A549 (cell line): ENCODE measurements around the gene ZNF740. TPM values are rescaled to one million over a fixed set of nuclear protein-coding genes. Genes with fewer than 3 reads are reported as not detected.

Experiments
- ATAC-seq, 2 experiments: fragments of 200-7000 bp in 1 of 2; fragments of >200 bp in 1 of 2; cut with Nextera tagmentation in 1 of 2; cut with Tn5 transposase in 1 of 2; 3 replicates each; pipeline versions ENCODE4 v1.8.0 to v1.9.1; 2018 to 2020; ENCODE audit warnings: mild to moderate bottlenecking in 1 of 2, moderate library complexity in 1 of 2
- CTCF ChIA-PET: fragments of 300-600 bp; sonication (Branson Sonifier 250); formaldehyde crosslinking; extraction: SDS; loops from one replicate; lab custom pipeline; 2021; ENCODE audit warnings: antibody characterized with exemption, inconsistent platforms; lab: Yijun Ruan, JAX
- POLR2A ChIA-PET: fragments of 350-600 bp; formaldehyde crosslinking; extraction: SDS; loops from one replicate; lab custom pipeline; 2021; ENCODE audit warnings: antibody characterized with exemption, inconsistent platforms; lab: Yijun Ruan, JAX
- DNase-seq, 2 experiments: peaks; one replicate each; pipeline versions ENCODE4 v3.0.0 to v3.0.0-alpha.2; 2011 to 2016; ENCODE audit warnings: low read depth in 1 of 2, low spot score in 1 of 2
- FAIRE-seq: peaks from 2 replicates; lab custom pipeline; 2011; peaks lifted over from hg19 to GRCh38; lab: Jason Lieb, UNC
- H3K27ac ChIP-seq, 2 experiments: fragments of >200 bp; sonication (Bioruptor Twin); formaldehyde crosslinking; 3 replicates each; pipeline ENCODE4 v1.5.1; 2016 to 2017
- H3K4me1 ChIP-seq: fragments of >200 bp; sonication (Bioruptor Twin); formaldehyde crosslinking; 3 replicates; pipeline ENCODE4 v1.6.1; 2016
- H3K4me2 ChIP-seq: fragments of >200 bp; sonication (Bioruptor Twin); formaldehyde crosslinking; 3 replicates; pipeline ENCODE4 v1.6.1; 2016
- H3K4me3 ChIP-seq: fragments of >200 bp; sonication (Bioruptor Twin); formaldehyde crosslinking; 3 replicates; pipeline ENCODE4 v1.5.1; 2016
- H3K9me3 ChIP-seq: fragments of >200 bp; sonication (Bioruptor Twin); formaldehyde crosslinking; 3 replicates; pipeline ENCODE4 v1.6.1; 2016
- CBX8 ChIP-seq: fragments of 200-600 bp; sonication (generic); IDR thresholded peaks from 2 replicates; pipeline ENCODE4 v1.6.1; 2016
- EHMT2 ChIP-seq: fragments of 200-600 bp; sonication (generic); IDR thresholded peaks from 2 replicates; pipeline ENCODE4 v1.6.1; 2016; ENCODE audit warnings: antibody characterized with exemption, low read depth, mild to moderate bottlenecking, moderate library complexity
- FOXS1 ChIP-seq: fragments of 250-450 bp; sonication (Bioruptor Pico); IDR thresholded peaks from 2 replicates; pipeline ENCODE4 v1.5.0; 2020; ENCODE audit warnings: mild to moderate bottlenecking, moderate library complexity
- JUN ChIP-seq, 2 experiments: fragments of >200 bp; sonication (Bioruptor Twin); formaldehyde crosslinking; IDR thresholded peaks; 2 replicates in 1 of 2; 3 replicates in 1 of 2; pipeline ENCODE4 v1.6.1; 2016 to 2017
- MAX ChIP-seq: IDR thresholded peaks from 2 replicates; pipeline ENCODE4 v1.6.1; 2012
- NPAS2 ChIP-seq: fragments of 250-450 bp; sonication (Bioruptor Pico); IDR thresholded peaks from 2 replicates; pipeline ENCODE4 v1.8.0; 2022; ENCODE audit warnings: mild to moderate bottlenecking, moderate library complexity, borderline replicate concordance
- PHF8 ChIP-seq: fragments of 200-600 bp; sonication (generic); IDR thresholded peaks from 2 replicates; pipeline ENCODE4 v1.6.1; 2016; ENCODE audit warnings: low read depth, mild to moderate bottlenecking, antibody characterized with exemption, moderate library complexity, borderline replicate concordance
- RAD21 ChIP-seq, 2 experiments: fragments of >200 bp in 1 of 2; sonication (Bioruptor Twin) in 1 of 2; formaldehyde crosslinking in 1 of 2; IDR thresholded peaks in 1 of 2; conservative IDR thresholded peaks in 1 of 2; 2 replicates in 1 of 2; 3 replicates in 1 of 2; pipeline ENCODE4 v1.6.1; 2012 to 2018; ENCODE audit warnings: inconsistent platforms in 1 of 2
- RCOR1 ChIP-seq: fragments of 150-350 bp; IDR thresholded peaks from 2 replicates; pipeline ENCODE4 v1.6.1; 2014; ENCODE audit warnings: antibody characterized with exemption, low read length, low read depth
- REST ChIP-seq: fragments of 200-600 bp; sonication (generic); IDR thresholded peaks from 2 replicates; pipeline ENCODE4 v1.6.1; 2016; ENCODE audit warnings: antibody characterized with exemption, mild to moderate bottlenecking, moderate library complexity
- SMC3 ChIP-seq: fragments of >200 bp; sonication (Bioruptor Twin); formaldehyde crosslinking; IDR thresholded peaks from 3 replicates; pipeline ENCODE4 v1.6.1; 2018; ENCODE audit warnings: inconsistent platforms
- TP53 ChIP-seq: fragments of 250-450 bp; sonication (Bioruptor Pico); IDR thresholded peaks from 2 replicates; pipeline ENCODE4 v1.5.0; 2021; ENCODE audit warnings: mild to moderate bottlenecking, moderate library complexity
- ZC3H11A ChIP-seq: fragments of 450-650 bp; IDR thresholded peaks from 2 replicates; pipeline ENCODE4 v1.6.1; 2014; ENCODE audit warnings: antibody characterized with exemption, mild to moderate bottlenecking
- ZNF302 ChIP-seq: fragments of 250-450 bp; sonication (Bioruptor Pico); IDR thresholded peaks from 2 replicates; pipeline ENCODE4 v1.9.0; 2021; ENCODE audit warnings: inconsistent platforms, mild to moderate bottlenecking, moderate library complexity
- WGBS: methylation state at CpG from one replicate; pipeline ENCODE4 v1.1.6; 2017; ENCODE audit errors: missing lambda C conversion rate; 5-methylcytosine and 5-hydroxymethylcytosine counted together
- polyA plus RNA-seq, 4 experiments: library from polyadenylated mRNA; depleted of rRNA in 3 of 4; stranded (reverse); fragments of >200 nt; fragmentation: RNase III in 1 of 4; extraction: RNeasy Plus Mini Kit Qiagen cat#74134 plus additional on column Dnase treatment in 1 of 4; gene quantifications; 2 replicates in 3 of 4; 3 replicates in 1 of 4; pipeline ENCODE4 v1.2.3, GENCODE V29; 2011 to 2017
- TF ChIP-seq, protein P1 (sequence below): fragments of >200 bp; sonication (Bioruptor Twin); formaldehyde crosslinking; IDR thresholded peaks from 3 replicates; pipeline ENCODE4 v1.5.1; 2016

Gene ZNF740
- polyA plus RNA-seq, 2 of the 4 experiments (the other 2 are of a cell fraction), result 15.1 to 28.8 TPM

DNA sequence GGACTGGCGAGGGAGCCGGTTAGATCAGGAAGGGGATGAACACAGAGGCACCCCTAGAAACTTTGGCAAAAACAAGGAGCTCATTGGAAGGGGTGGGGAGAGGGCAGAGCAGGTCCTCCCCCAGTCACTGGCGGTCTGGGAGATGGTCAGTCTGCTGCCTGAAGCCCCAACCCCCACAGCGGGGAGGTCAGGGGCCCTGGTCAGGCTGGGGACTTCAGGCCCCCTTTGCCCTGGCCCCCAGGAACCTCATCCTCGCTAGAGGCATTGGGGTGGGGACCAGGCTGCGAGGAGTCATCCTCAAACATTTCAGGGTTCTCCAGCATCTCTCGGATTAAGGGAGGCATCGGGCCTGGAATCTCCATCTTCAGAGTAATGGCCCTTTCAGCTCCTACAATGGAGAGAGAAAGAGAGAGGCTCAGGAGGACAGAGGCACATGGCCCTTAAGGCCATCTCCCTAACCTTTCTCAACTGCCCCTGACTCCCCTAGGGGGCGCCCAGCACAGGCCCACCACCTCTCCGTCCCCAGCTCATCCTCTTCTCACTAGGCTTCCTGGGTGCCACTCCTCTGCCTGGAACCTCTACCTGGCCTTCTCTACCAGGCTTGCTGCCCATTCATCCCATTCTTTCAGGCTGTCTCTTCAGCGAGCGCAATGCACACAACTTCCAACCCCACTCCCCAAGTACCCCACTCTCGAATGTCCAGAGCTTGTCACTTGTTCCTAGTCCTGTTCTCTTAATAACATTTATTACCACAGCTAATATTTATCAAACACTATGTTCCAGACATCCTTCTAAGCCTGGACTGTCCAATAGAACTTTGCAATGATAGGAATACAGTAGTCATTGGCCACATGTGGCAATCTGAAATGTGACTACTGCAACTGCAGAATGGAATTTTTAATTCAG is 31.2 kb downstream of the ZNF740 start:
- Histone ChIP-seq H3K4me3 (no peak overlapping the region), H3K9me3 (no peaks in the 10 kb centered on the region), H3K4me2 (no peak overlapping the region), H3K27ac (no peak overlapping the region), H3K4me1 (peaks cover 5% of the 10 kb centered on the region; the same call in 2 of the 3 replicates)
- ChIA-PET CTCF (interaction anchor here (0.5 to 33.2 kb wide), 27 partner anchors 9 to 297 kb away, joined by 3 to 1046 read pairs (median 7); partner anchors contain the start of genes AAAS, CSAD, ESPL1 and MYG1), POLR2A (interaction anchor here (0.6 to 1.2 kb wide), 2 partner anchors 14 to 110 kb away, joined by 3 read pairs; partner anchors contain the start of gene AAAS)
- WGBS, result 78% methylated on average over 13 of the region's 13 CpGs
- TF ChIP-seq SMC3 (0 out of 3 replicates have a peak, but pooled peaks have one; percentile 15), RAD21 (conservative IDR thresholded peaks at IDR 0.05 in 1 of 2, IDR thresholded peaks at IDR 0.05 in 1 of 2) (peak in 1 of 2 experiments; percentile 54; a peak in 3 of 5 replicates), TP53 (CRISPR knock-in tag) (no peak)
- TF ChIP-seq, protein P1, sequence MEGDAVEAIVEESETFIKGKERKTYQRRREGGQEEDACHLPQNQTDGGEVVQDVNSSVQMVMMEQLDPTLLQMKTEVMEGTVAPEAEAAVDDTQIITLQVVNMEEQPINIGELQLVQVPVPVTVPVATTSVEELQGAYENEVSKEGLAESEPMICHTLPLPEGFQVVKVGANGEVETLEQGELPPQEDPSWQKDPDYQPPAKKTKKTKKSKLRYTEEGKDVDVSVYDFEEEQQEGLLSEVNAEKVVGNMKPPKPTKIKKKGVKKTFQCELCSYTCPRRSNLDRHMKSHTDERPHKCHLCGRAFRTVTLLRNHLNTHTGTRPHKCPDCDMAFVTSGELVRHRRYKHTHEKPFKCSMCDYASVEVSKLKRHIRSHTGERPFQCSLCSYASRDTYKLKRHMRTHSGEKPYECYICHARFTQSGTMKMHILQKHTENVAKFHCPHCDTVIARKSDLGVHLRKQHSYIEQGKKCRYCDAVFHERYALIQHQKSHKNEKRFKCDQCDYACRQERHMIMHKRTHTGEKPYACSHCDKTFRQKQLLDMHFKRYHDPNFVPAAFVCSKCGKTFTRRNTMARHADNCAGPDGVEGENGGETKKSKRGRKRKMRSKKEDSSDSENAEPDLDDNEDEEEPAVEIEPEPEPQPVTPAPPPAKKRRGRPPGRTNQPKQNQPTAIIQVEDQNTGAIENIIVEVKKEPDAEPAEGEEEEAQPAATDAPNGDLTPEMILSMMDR, result peak; percentile 55
- DNase-seq (peak in 1 of 2 experiments; percentile 48), FAIRE-seq (no peak), ATAC-seq (peak in 1 of 2 experiments; percentile 57; a peak in 3 of 6 replicates)

- no peak for TF ChIP-seq EHMT2
- no peak for TF ChIP-seq ZNF302 (CRISPR knock-in tag)
- no peak for TF ChIP-seq PHF8
- no peak for TF ChIP-seq REST
- TF ChIP-seq RCOR1, result no peak
- no peak for TF ChIP-seq TP53 (CRISPR knock-in tag)
- TF ChIP-seq CBX8, result no peak
- TF ChIP-seq ZC3H11A, result no peak
- Histone ChIP-seq H3K9me3 (no peaks in the 10 kb centered on the region), H3K4me3 (no peak overlapping the region), H3K4me1 (peaks cover 17% of the 10 kb centered on the region), H3K27ac (no peak overlapping the region), H3K4me2 (no peak overlapping the region)
- 26% methylated on average over 12 of the region's 12 CpGs for WGBS
- POLR2A ChIA-PET, result interaction anchor here (1.5 kb wide), 1 partner anchor 109 kb away, joined by 4 read pairs; the partner anchor contains the start of gene AAAS
- DNase-seq, result no peak
- peak; percentile 1 to 7; a peak in 3 of 6 replicates for ATAC-seq
- FAIRE-seq, result no peak
- CTCF ChIA-PET, result interaction anchor here (0.6 to 33.2 kb wide), 32 partner anchors 8 to 250 kb away, joined by 3 to 1046 read pairs (median 8); partner anchors contain the start of genes AAAS, CSAD, ESPL1 and MYG1
These were observed 32.4 kb downstream of the ZNF740 start for GRCh38 chr12:53212931-53213330.

DNA sequence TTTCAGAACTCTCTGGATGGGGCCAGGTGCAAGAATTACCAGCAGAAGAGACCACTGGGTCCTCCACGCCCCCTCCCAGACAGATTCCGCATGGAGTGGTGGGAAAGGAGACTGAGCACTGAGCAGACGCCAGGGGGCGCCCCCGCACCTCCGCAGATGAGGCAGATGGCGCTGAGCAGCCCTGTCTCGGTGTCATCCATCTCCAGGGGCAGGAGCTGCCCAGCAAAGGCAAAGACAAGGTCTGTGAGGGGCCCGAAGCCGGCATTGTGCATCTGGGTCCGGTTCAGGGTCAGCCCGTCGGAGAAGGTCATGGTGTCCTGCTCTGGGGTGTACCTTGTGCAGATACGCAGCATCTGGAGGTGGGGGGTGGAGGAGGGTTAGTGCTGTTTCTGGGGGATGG is 32.8 kb downstream of the ZNF740 start:
- Histone ChIP-seq H3K4me3 (no peak overlapping the region), H3K27ac (no peak overlapping the region), H3K4me2 (no peak overlapping the region), H3K4me1 (peaks cover 21% of the 10 kb centered on the region), H3K9me3 (no peaks in the 10 kb centered on the region)
- ChIA-PET POLR2A (interaction anchor here (0.9 to 1.5 kb wide), 2 partner anchors 82 to 108 kb away, joined by 3 to 4 read pairs; partner anchors contain the start of genes AAAS and PFDN5), CTCF (interaction anchor here (0.6 to 33.2 kb wide), 39 partner anchors 11 to 296 kb away, joined by 3 to 1046 read pairs (median 6); partner anchors contain the start of genes AAAS, ESPL1, MYG1 and PFDN5)
- TF ChIP-seq SMC3 (peak; percentile 99), MAX (0 out of 2 replicates have a peak, but pooled peaks have one; percentile 19), RAD21 (conservative IDR thresholded peaks at IDR 0.05 in 1 of 2, IDR thresholded peaks at IDR 0.05 in 1 of 2) (peak; percentile 98 to 99), FOXS1 (no peak), NPAS2 (CRISPR knock-in tag) (no peak), JUN (IDR thresholded peaks at IDR 0.05) (0 out of 5 replicates have a peak, but pooled peaks of 1 of the 2 experiments have one; percentile 25)
- TF ChIP-seq, protein P1, result peak; percentile 97
- WGBS, result 8% methylated on average over 14 of the region's 14 CpGs
- DNase-seq (peak; percentile 81 to 91), ATAC-seq (peak; percentile 79 to 92), FAIRE-seq (no peak)
